ENCODE results near the gene MTR.

GRCh38 chr1:236830560-236830959, 35.5 kb downstream of the MTR start:
- TF ChIP-seq, protein P1, sequence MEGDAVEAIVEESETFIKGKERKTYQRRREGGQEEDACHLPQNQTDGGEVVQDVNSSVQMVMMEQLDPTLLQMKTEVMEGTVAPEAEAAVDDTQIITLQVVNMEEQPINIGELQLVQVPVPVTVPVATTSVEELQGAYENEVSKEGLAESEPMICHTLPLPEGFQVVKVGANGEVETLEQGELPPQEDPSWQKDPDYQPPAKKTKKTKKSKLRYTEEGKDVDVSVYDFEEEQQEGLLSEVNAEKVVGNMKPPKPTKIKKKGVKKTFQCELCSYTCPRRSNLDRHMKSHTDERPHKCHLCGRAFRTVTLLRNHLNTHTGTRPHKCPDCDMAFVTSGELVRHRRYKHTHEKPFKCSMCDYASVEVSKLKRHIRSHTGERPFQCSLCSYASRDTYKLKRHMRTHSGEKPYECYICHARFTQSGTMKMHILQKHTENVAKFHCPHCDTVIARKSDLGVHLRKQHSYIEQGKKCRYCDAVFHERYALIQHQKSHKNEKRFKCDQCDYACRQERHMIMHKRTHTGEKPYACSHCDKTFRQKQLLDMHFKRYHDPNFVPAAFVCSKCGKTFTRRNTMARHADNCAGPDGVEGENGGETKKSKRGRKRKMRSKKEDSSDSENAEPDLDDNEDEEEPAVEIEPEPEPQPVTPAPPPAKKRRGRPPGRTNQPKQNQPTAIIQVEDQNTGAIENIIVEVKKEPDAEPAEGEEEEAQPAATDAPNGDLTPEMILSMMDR (IDR thresholded peaks at IDR 0.05), result no peak
- TF ChIP-seq POLR2A (IDR thresholded peaks at IDR 0.05; ENCODE audit: low read depth), result no peak
- TF ChIP-seq POLR2AphosphoS5 (IDR thresholded peaks at IDR 0.05), result no peak
